Tibial artery (tissue), 4 donors: ENCODE measurements around the gene TSPAN18.

Experiments
- DNase-seq, 2 donors: peaks; one replicate each; pipeline ENCODE4 v3.0.0-alpha.2; 2019
- H3K27ac ChIP-seq, 2 donors: fragments of 200-600 bp; sonication (generic) in 1 of 2; 1 replicate in 1 of 2; 2 replicates in 1 of 2; pipeline ENCODE4 v1.5.1; 2018 to 2019; ENCODE audit warnings: mild to moderate bottlenecking in 1 of 2
- H3K27me3 ChIP-seq, 2 donors: fragments of 200-600 bp; sonication (generic) in 1 of 2; one replicate each; pipeline versions ENCODE4 v1.5.1 to v1.6.0; 2016 to 2019
- H3K36me3 ChIP-seq, 3 donors: fragments of 200-600 bp; sonication (generic) in 2 of 3; one replicate each; pipeline ENCODE4 v1.5.1; 2016 to 2019; ENCODE audit warnings: mild to moderate bottlenecking in 2 of 3
- H3K4me1 ChIP-seq, 4 donors: fragments of 200-600 bp; sonication (generic) in 2 of 4; 1 replicate in 3 of 4; 2 replicates in 1 of 4; pipeline ENCODE4 v1.5.1; 2016 to 2019
- H3K4me3 ChIP-seq, 2 donors: fragments of 200-600 bp; sonication (generic) in 1 of 2; 1 replicate in 1 of 2; 2 replicates in 1 of 2; pipeline ENCODE4 v1.5.1; 2018 to 2019; ENCODE audit warnings: mild to moderate bottlenecking in 2 of 2
- H3K9me3 ChIP-seq, 3 donors: fragments of 200-600 bp; sonication (generic) in 1 of 3; one replicate each; pipeline ENCODE4 v1.5.1; 2016 to 2019
- CTCF ChIP-seq, 2 experiments: fragments of 200-600 bp in 1 of 2; fragments of 450-650 bp in 1 of 2; IDR thresholded peaks; one replicate each; pipeline ENCODE4 v1.5.1; 2017 to 2019; ENCODE audit warnings: antibody characterized with exemption in 2 of 2, mild to moderate bottlenecking in 1 of 2, moderate library complexity in 1 of 2
- intact Hi-C: fragments of 100-400 bp; cut with DNase I; formaldehyde crosslinking; loops from one replicate; pipeline ENCODE4 v1.15.0; 2023; ENCODE audit warnings: low total_unique reads

TSPAN18 gene

GRCh38 chr11:44854086-44854485 lies 127.3 kb downstream of the TSPAN18 start:
- Histone ChIP-seq H3K4me1 (no peaks in the 10 kb centered on the region), H3K4me3 (no peak overlapping the region), H3K27me3 (no peaks in the 10 kb centered on the region), H3K27ac (no peak overlapping the region), H3K9me3 (no peaks in the 10 kb centered on the region), H3K36me3 (no peaks in the 10 kb centered on the region)
- intact Hi-C loops, result no loop called here
- no peak for TF ChIP-seq CTCF (IDR thresholded peaks at IDR 0.05)
- DNase-seq, result no peak

DNA sequence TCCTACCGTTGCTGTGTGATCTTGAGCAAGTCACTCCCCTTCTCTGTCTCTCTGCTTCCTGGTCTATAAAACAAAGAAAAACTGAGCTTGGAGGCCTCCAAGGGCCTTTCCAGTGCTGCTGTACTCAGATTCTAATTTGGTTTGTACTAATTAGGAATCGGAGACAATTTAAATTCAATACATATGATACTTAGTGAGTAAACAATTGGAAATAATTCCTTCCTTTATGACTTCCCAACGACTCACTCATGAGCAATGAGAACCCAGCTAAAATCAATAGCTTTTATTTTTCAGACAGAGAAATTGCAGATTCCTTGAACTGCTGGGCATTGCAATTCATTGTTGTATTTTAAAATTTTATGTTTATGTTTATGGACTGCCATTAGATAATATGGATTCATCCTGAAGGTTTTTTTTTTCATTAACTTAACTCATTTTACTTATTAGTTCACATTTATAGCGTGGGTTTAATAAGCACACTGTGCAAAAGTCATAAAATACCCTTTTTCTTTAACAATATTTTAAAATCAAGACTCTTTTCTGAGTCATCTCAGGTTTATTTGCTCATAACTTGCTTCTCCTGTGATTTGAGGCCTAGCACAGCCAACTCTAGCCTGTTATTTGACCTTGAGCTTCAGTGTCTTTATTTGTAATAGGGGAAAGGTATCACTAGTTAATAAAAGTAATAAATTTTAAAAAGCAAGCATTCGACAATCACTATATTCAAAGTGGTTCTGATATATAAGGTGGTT lies 128.2 kb downstream of the TSPAN18 start:
- DNase-seq, result no peak
- intact Hi-C loops, result no loop called here
- no peaks in the 10 kb centered on the region for H3K9me3 ChIP-seq
- H3K27me3 ChIP-seq, result no peaks in the 10 kb centered on the region
- H3K4me3 ChIP-seq, result no peak overlapping the region
- H3K27ac ChIP-seq, result no peak overlapping the region
- no peak for TF ChIP-seq CTCF (IDR thresholded peaks at IDR 0.05)
- no peaks in the 10 kb centered on the region for H3K36me3 ChIP-seq
- H3K4me1 ChIP-seq, result no peaks in the 10 kb centered on the region

DNA sequence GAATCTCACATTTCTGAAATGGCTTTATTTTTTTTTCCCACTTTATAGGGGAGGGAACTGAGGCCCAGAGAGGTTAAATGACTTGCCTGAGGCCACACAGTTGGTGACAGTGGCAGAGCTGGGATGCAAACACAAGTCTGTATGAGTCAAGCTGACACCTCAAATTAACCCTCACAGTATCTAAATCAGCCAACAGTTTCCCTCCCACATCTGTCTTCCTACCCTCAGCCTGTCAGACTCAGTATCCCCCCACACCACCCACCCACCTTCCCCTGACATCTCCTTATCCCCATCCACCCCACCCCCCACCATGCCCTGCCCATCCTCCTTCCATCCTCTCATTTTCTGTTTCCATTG lies 128.7 kb downstream of the TSPAN18 start:
- DNase-seq, result no peak
- Histone ChIP-seq H3K27ac (no peak overlapping the region), H3K36me3 (no peaks in the 10 kb centered on the region), H3K4me3 (no peak overlapping the region), H3K9me3 (no peaks in the 10 kb centered on the region), H3K4me1 (no peaks in the 10 kb centered on the region), H3K27me3 (no peaks in the 10 kb centered on the region)
- no peak for TF ChIP-seq CTCF (IDR thresholded peaks at IDR 0.05)
- intact Hi-C loops, result no loop called here

- Histone ChIP-seq H3K27me3 (no peaks in the 10 kb centered on the region), H3K9me3 (no peaks in the 10 kb centered on the region), H3K36me3 (no peaks in the 10 kb centered on the region), H3K27ac (no peak overlapping the region), H3K4me3 (no peak overlapping the region), H3K4me1 (peaks cover 0 to 14% (median 11%) of the 10 kb centered on the region in 4 donors)
- no peak for DNase-seq
- TF ChIP-seq CTCF (IDR thresholded peaks at IDR 0.05), result no peak
- intact Hi-C loops, result no loop called here
These were observed 130.8 kb downstream of the TSPAN18 start for GRCh38 chr11:44857490-44858090.

- Histone ChIP-seq H3K9me3 (no peaks in the 10 kb centered on the region), H3K36me3 (no peaks in the 10 kb centered on the region), H3K4me1 (peaks cover 0 to 25% (median 17%) of the 10 kb centered on the region in 4 donors), H3K4me3 (no peak overlapping the region), H3K27me3 (no peaks in the 10 kb centered on the region), H3K27ac (no peak overlapping the region)
- DNase-seq, result no peak
- intact Hi-C loops, result no loop called here
- TF ChIP-seq CTCF (IDR thresholded peaks at IDR 0.05), result no peak
These were observed 132.2 kb downstream of the TSPAN18 start for GRCh38 chr11:44858796-44859527.
